HCT116 (cell line): ENCODE results near the gene ZNF79. TPM values are rescaled to one million over a fixed set of nuclear protein-coding genes. Genes with fewer than 3 reads are reported as not detected.

Experiments
- ATAC-seq: fragments of 200-7000 bp; cut with Tn5 transposase; 2 replicates; pipeline ENCODE4 v1.9.1; 2020; ENCODE audit warnings: mild to moderate bottlenecking, moderate library complexity
- BruUV-seq: library from RNA; stranded (reverse); fragments of 400-500 nt; replicated peaks from 2 replicates; lab custom pipeline; 2021; lab: Mats Ljungman, UMichigan
- CTCF ChIA-PET: fragments of 300-600 bp; sonication (Branson Sonifier 250); formaldehyde crosslinking; loops from one replicate; lab custom pipeline; 2021; ENCODE audit warnings: antibody characterized with exemption; lab: Charles Lee
- POLR2A ChIA-PET: fragments of 300-600, 350-600 bp; sonication (Branson Sonifier 250); formaldehyde crosslinking; loops from one replicate; lab custom pipeline; 2021; ENCODE audit warnings: antibody characterized with exemption; lab: Charles Lee
- RAD21 ChIA-PET, 2 experiments: fragments of 300-600 bp; sonication (Branson Sonifier 250); formaldehyde crosslinking; loops; one replicate each; lab custom pipeline; 2023; ENCODE audit warnings: low total read pairs in 2 of 2; ENCODE audit not compliant: uncharacterized antibody in 2 of 2, unreplicated experiment in 2 of 2, low non-redundant PET in 1 of 2; lab: Charles Lee
- DNase-seq: peaks from one replicate; pipeline ENCODE4 v3.0.0-alpha.2; 2010; ENCODE audit warnings: low read depth, low spot score
- H2AFZ ChIP-seq: fragments of 200-600 bp; shearing (Covaris generic), sonication (generic); 2 replicates; pipeline ENCODE4 v1.6.1; 2017; ENCODE audit warnings: low read depth, mixed run types, mixed read lengths, antibody characterized with exemption, low read length; ENCODE audit not compliant: poor library complexity, severe bottlenecking
- H3K27ac ChIP-seq: 2 replicates; pipeline ENCODE4 v1.5.1; 2012; ENCODE audit warnings: low read depth, low read length
- H3K27me3 ChIP-seq: fragments of 200-600 bp; sonication (generic); 2 replicates; pipeline ENCODE4 v1.6.1; 2016; ENCODE audit warnings: mixed run types, low read length, mixed read lengths; ENCODE audit not compliant: insufficient read depth
- H3K36me3 ChIP-seq, 2 experiments: fragments of 200-500 bp in 1 of 2; fragments of 200-600 bp in 1 of 2; sonication (Bioruptor generic) in 1 of 2; sonication (generic) in 1 of 2; 2 replicates each; pipeline versions ENCODE4 v1.5.1 to v1.6.1; 2014 to 2016; ENCODE audit warnings: low read length in 2 of 2, inconsistent platforms in 1 of 2, mixed read lengths in 1 of 2, mixed run types in 1 of 2; ENCODE audit not compliant: insufficient read depth in 2 of 2, control insufficient read depth in 1 of 2
- H3K4me1 ChIP-seq, 2 experiments: fragments of 200-600 bp in 1 of 2; sonication (generic) in 1 of 2; 2 replicates each; pipeline versions ENCODE4 v1.5.1 to v1.6.1; 2012 to 2017; ENCODE audit warnings: low read length in 2 of 2, inconsistent platforms in 1 of 2, mild to moderate bottlenecking in 1 of 2, mixed read lengths in 1 of 2, mixed run types in 1 of 2, moderate library complexity in 1 of 2; ENCODE audit not compliant: insufficient read depth in 2 of 2, control insufficient read depth in 1 of 2
- H3K4me2 ChIP-seq: fragments of 200-600 bp; sonication (generic); 2 replicates; pipeline ENCODE4 v1.6.1; 2017; ENCODE audit warnings: mixed run types, low read length, mixed read lengths
- H3K4me3 ChIP-seq, 2 experiments: fragments of 200-600 bp in 1 of 2; sonication (generic) in 1 of 2; replicated peaks in 1 of 2; 2 replicates each; pipeline ENCODE4 v1.5.1; 2011 to 2016; ENCODE audit warnings: low read length in 2 of 2, control low read depth in 1 of 2, low read depth in 1 of 2, mild to moderate bottlenecking in 1 of 2, mixed read lengths in 1 of 2, mixed run types in 1 of 2
- H3K79me2 ChIP-seq: fragments of 200-600 bp; sonication (generic); 2 replicates; pipeline ENCODE4 v1.6.1; 2017; ENCODE audit warnings: mild to moderate bottlenecking, mixed run types, low read length, moderate library complexity, mixed read lengths; ENCODE audit not compliant: insufficient read depth
- H3K9ac ChIP-seq: fragments of 200-600 bp; sonication (generic); 2 replicates; pipeline ENCODE4 v1.6.1; 2016; ENCODE audit warnings: low read length, mixed read lengths
- H3K9me2 ChIP-seq: fragments of 200-600 bp; sonication (generic), shearing (Covaris generic); 2 replicates; pipeline ENCODE4 v1.6.1; 2017; ENCODE audit warnings: mixed run types, mild to moderate bottlenecking, moderate library complexity; ENCODE audit not compliant: insufficient read depth
- H3K9me3 ChIP-seq, 2 experiments: fragments of 200-500 bp in 1 of 2; fragments of 200-600 bp in 1 of 2; sonication (Bioruptor generic) in 1 of 2; sonication (generic) in 1 of 2; 2 replicates each; pipeline ENCODE4 v1.6.1; 2014 to 2017; ENCODE audit warnings: low read length in 2 of 2, mixed read lengths in 2 of 2, inconsistent platforms in 1 of 2, low read depth in 1 of 2, mild to moderate bottlenecking in 1 of 2, mixed run types in 1 of 2, moderate library complexity in 1 of 2; ENCODE audit not compliant: control insufficient read depth in 1 of 2, insufficient read depth in 1 of 2
- H4K20me1 ChIP-seq: fragments of 200-600 bp; sonication (generic), shearing (Covaris generic); 2 replicates; pipeline ENCODE4 v1.6.1; 2017; ENCODE audit warnings: mixed run types, mild to moderate bottlenecking, moderate library complexity; ENCODE audit not compliant: insufficient read depth
- CBX3 ChIP-seq: IDR thresholded peaks from 2 replicates; pipeline ENCODE4 v1.6.1; 2012; ENCODE audit warnings: low read depth
- CTCF ChIP-seq, 3 experiments: fragments of 200-600 bp in 1 of 3; sonication (generic) in 1 of 3; IDR thresholded peaks in 2 of 3; conservative IDR thresholded peaks in 1 of 3; 2 replicates each; pipeline ENCODE4 v1.5.1; 2012 to 2017; ENCODE audit warnings: low read depth in 2 of 3, low read length in 2 of 3, antibody characterized with exemption in 1 of 3, borderline replicate concordance in 1 of 3, control low read depth in 1 of 3, mild to moderate bottlenecking in 1 of 3, mixed read lengths in 1 of 3, mixed run types in 1 of 3, moderate library complexity in 1 of 3; ENCODE audit not compliant: insufficient read depth in 1 of 3
- EGR1 ChIP-seq: IDR thresholded peaks from 2 replicates; pipeline ENCODE4 v1.6.1; 2012; ENCODE audit warnings: low read depth
- ELF1 ChIP-seq: IDR thresholded peaks from 2 replicates; pipeline ENCODE4 v1.6.1; 2012; ENCODE audit warnings: low read depth, borderline replicate concordance
- EZH2phosphoT487 ChIP-seq: fragments of 200-600 bp; IDR thresholded peaks from 2 replicates; pipeline ENCODE4 v1.6.1; 2018; ENCODE audit warnings: antibody characterized with exemption, borderline replicate concordance
- FOSL1 ChIP-seq: IDR thresholded peaks from 2 replicates; pipeline ENCODE4 v1.6.1; 2012; ENCODE audit warnings: low read depth
- MAX ChIP-seq: IDR thresholded peaks from 2 replicates; pipeline ENCODE4 v1.6.1; 2012
- POLR2AphosphoS5 ChIP-seq: IDR thresholded peaks from 2 replicates; pipeline ENCODE4 v1.6.1; 2011; ENCODE audit warnings: mild to moderate bottlenecking, low read depth, low read length, moderate library complexity
- REST ChIP-seq: IDR thresholded peaks from 2 replicates; pipeline ENCODE4 v1.6.1; 2012; ENCODE audit warnings: low read depth
- SIN3A ChIP-seq: IDR thresholded peaks from 2 replicates; pipeline ENCODE4 v1.6.1; 2012; ENCODE audit warnings: low read depth
- SRF ChIP-seq: IDR thresholded peaks from 2 replicates; pipeline ENCODE4 v1.6.1; 2012; ENCODE audit warnings: low read depth
- TCF7L2 ChIP-seq: IDR thresholded peaks from 2 replicates; pipeline ENCODE4 v1.7.0; 2011; ENCODE audit warnings: borderline replicate concordance, inconsistent platforms; ENCODE audit not compliant: insufficient read depth, insufficient read length; ENCODE audit errors: extremely low read depth
- YY1 ChIP-seq: IDR thresholded peaks from 2 replicates; pipeline ENCODE4 v1.6.1; 2011; ENCODE audit warnings: low read length, low read depth, moderate library complexity, mild to moderate bottlenecking; ENCODE audit not compliant: insufficient replicate concordance; ENCODE audit errors: extremely low read depth
- ZBTB33 ChIP-seq: IDR thresholded peaks from 2 replicates; pipeline ENCODE4 v1.6.1; 2011; ENCODE audit warnings: mild to moderate bottlenecking, low read length, moderate library complexity; ENCODE audit not compliant: insufficient replicate concordance; ENCODE audit errors: extremely low read depth
- ZFX ChIP-seq: fragments of 450-650 bp; IDR thresholded peaks from 2 replicates; pipeline ENCODE4 v1.6.1; 2017
- ZNF274 ChIP-seq: fragments of 200-500 bp; sonication (Bioruptor generic); IDR thresholded peaks from 2 replicates; pipeline ENCODE4 v1.6.1; 2014; ENCODE audit warnings: mild to moderate bottlenecking, low read depth, low read length, inconsistent platforms
- intact Hi-C: fragments of 100-400 bp; cut with micrococcal nuclease; formaldehyde crosslinking; loops from 2 replicates; pipeline ENCODE4 v1.10.0; 2022
- total RNA-seq: library from RNA; stranded (reverse); gene quantifications from one replicate; pipeline ENCODE4 v1.2.1, GENCODE V29; 2021; ENCODE audit not compliant: unreplicated experiment

ZNF79 gene
- total RNA-seq, 1 experiment from 2014 or later, result 5.3 TPM

- TF ChIP-seq ZBTB33 (no peak), YY1 (no peak)
- TF ChIP-seq, all 23 proteins: peak for 0
Observed at GRCh38 chr9:127386249-127386648, 37.9 kb upstream of the ZNF79 start (continued).

GRCh38 chr9:127386981-127387380, 37.2 kb upstream of the ZNF79 start:
- no peak for DNase-seq
- no peak overlapping the region for H3K27ac ChIP-seq
- TF ChIP-seq EZH2phosphoT487 (no peak), TCF7L2 (no peak), EGR1 (no peak), ELF1 (no peak), POLR2AphosphoS5 (no peak), FOSL1 (no peak), CTCF (IDR thresholded peaks at IDR 0.05 in 2 of 3, conservative IDR thresholded peaks at IDR 0.05 in 1 of 3; ENCODE audit: borderline replicate concordance in 1 of 3, insufficient read depth in 1 of 3, low read depth in 2 of 3, low read length in 2 of 3) (no peak), MAX (no peak), REST (no peak), SRF (no peak), SIN3A (no peak), ZNF274 (no peak), ZFX (no peak), CBX3 (no peak)

More at GRCh38 chr9:127386981-127387380, 37.2 kb upstream of the ZNF79 start:
- POLR2A ChIA-PET, result no interaction called here
- no peak overlapping the region for H2AFZ ChIP-seq
- no peak overlapping the region for H3K9ac ChIP-seq
- no peaks in the 10 kb centered on the region for H3K9me3 ChIP-seq
- no peaks in the 10 kb centered on the region for H4K20me1 ChIP-seq
- no peak overlapping the region for H3K4me3 ChIP-seq
- RAD21 ChIA-PET, result no interaction called here
- BruUV-seq, result no TSS peak
- H3K4me1 ChIP-seq, result peaks cover 37 to 45% of the 10 kb centered on the region in 2 experiments
- intact Hi-C loops, result no loop called here
- ATAC-seq, result no peak
- peaks cover 44% of the 10 kb centered on the region for H3K27me3 ChIP-seq
- H3K4me2 ChIP-seq, result no peak overlapping the region
- H3K79me2 ChIP-seq, result no peaks in the 10 kb centered on the region
- CTCF ChIA-PET, result interaction anchor here (0.7 kb wide), 1 partner anchor 18 kb away, joined by 3 read pairs; no protein-coding TSS in a partner anchor
- no peaks in the 10 kb centered on the region for H3K9me2 ChIP-seq
- no peaks in the 10 kb centered on the region for H3K36me3 ChIP-seq
